ENCODE results near the gene DPEP2. TPM values are rescaled to one million over a fixed set of nuclear protein-coding genes. Genes with fewer than 3 reads are reported as not detected.

Gene DPEP2
- polyA plus RNA-seq, 3 donors, result 117 to 235 (median 124) TPM

DNA sequence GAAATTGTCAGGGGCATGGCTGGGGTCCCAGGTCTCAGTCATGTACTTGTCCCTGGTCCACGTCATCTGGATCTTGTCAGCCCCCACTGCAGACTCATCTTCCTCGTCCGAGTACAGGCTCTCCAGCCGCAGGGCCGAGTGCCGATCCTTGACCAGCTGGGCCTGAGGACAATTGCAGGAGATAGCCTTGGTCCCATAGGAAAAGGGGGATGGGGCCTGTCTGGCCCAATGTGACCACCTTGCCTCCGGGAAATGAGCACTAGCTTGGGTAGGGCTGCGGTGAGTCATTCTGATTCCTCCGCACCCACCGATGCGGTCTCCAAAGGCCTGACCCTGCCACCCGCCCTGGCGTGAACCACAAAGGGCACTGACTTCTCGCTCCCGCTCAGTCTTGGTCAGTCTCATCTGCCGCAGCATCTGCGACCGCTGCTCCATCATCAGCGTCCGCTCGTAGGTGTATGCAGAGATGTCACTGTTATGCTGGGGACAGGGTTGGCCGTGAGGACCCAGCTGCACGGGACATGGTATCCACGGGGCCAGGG lies 53.8 kb downstream of the DPEP2 start:
- H3K4me1 ChIP-seq (ENCODE audit: control insufficient read depth in 1 of 2, insufficient read depth in 2 of 2, low read length in 2 of 2), result peaks cover 0 to under 1% of the 10 kb centered on the region in 2 donors
- no peak for TF ChIP-seq CTCF (IDR thresholded peaks at IDR 0.05)
- Mint-ChIP-seq H3K36me3 (peaks cover 49 to 82% of the 10 kb centered on the region in 2 donors), H3K4me3 (no peak overlapping the region), H3K27me3 (ENCODE audit: low read depth in 3 of 3) (peaks cover 0 to 3% (median 2%) of the 10 kb centered on the region in 3 donors), H3K9me3 (no peaks in the 10 kb centered on the region), H3K27ac (no peak overlapping the region), H3K4me1 (no peaks in the 10 kb centered on the region)
- H3K79me2 ChIP-seq (ENCODE audit: insufficient read depth, low read length), result no peaks in the 10 kb centered on the region
- peaks cover 7% of the 10 kb centered on the region for H4K20me1 ChIP-seq (ENCODE audit: insufficient read depth, low read length)
- no peak for DNase-seq
- intact Hi-C loops (cut with micrococcal nuclease), result no loop called here
- H3K4me3 ChIP-seq (replicated peaks in 1 of 3; ENCODE audit: low read depth in 2 of 3, low read length in 3 of 3), result no peak overlapping the region
- peaks cover 77 to 78% of the 10 kb centered on the region in 2 donors for H3K36me3 ChIP-seq (replicated peaks in 1 of 2; ENCODE audit: control insufficient read depth in 1 of 2, insufficient read depth in 2 of 2, low read length in 2 of 2)
- H2AFZ ChIP-seq (ENCODE audit: insufficient read depth, low read depth, low read length, poor library complexity, severe bottlenecking), result no peak overlapping the region
- H3K27me3 ChIP-seq (ENCODE audit: control insufficient read depth in 2 of 2, insufficient read depth in 2 of 2, low read length in 2 of 2), result no peaks in the 10 kb centered on the region
- no peak overlapping the region for H3K9ac ChIP-seq (ENCODE audit: insufficient read depth, low read length, poor library complexity, severe bottlenecking)
- H3K9me3 ChIP-seq (replicated peaks in 1 of 2; ENCODE audit: control insufficient read depth in 1 of 2, insufficient read depth in 1 of 2, low read length in 2 of 2), result no peaks in the 10 kb centered on the region
- H3K4me2 ChIP-seq (replicated peaks; ENCODE audit: extremely low read depth, low read length, poor library complexity, severe bottlenecking), result no peak overlapping the region
- 91% methylated on average over 16 of the region's 24 CpGs for WGBS (ENCODE audit: insufficient coverage)
- H3K27ac ChIP-seq (ENCODE audit: low read depth in 1 of 2, low read length in 2 of 2), result no peak overlapping the region

DNA sequence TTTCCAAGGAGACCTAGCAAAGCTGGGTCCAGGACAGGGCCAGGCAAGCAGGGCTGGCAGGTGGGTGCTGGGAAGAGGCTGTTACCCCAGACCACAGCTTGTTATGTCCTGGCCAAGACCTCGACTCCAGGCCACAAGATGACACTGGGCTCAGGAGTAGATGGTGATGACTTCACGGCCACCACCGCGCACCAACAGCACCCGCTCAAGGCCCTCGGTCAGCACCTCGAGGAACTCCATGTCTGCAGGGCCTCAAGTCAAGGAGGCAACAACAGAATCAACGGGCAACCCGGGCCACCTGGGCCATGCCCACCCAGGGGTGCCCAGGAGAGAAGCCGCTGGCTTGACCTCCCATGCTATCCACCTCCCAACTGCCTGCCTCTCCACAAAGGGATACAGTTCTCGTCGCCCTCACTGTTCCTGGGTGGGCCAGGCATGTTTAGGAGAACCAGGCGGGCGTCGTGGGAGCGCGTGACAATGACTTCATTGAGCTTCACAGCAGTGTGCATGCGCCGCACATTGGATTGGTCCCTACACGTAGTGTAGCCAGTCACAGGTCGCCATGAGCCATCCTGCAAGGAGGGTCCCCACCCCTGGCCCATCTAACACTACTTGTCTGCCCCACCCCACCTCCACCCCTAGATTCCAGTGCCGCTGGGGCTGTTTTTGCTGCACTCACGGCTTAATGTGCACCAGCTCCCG lies 54.4 kb downstream of the DPEP2 start:
- Histone ChIP-seq H3K4me2 (replicated peaks; ENCODE audit: extremely low read depth, low read length, poor library complexity, severe bottlenecking) (no peak overlapping the region), H3K36me3 (replicated peaks in 1 of 2; ENCODE audit: control insufficient read depth in 1 of 2, insufficient read depth in 2 of 2, low read length in 2 of 2) (peaks cover 72 to 74% of the 10 kb centered on the region in 2 donors), H2AFZ (ENCODE audit: insufficient read depth, low read depth, low read length, poor library complexity, severe bottlenecking) (no peak overlapping the region), H3K4me1 (ENCODE audit: control insufficient read depth in 1 of 2, insufficient read depth in 2 of 2, low read length in 2 of 2) (peaks cover 6 to 7% of the 10 kb centered on the region in 2 donors), H3K9ac (ENCODE audit: insufficient read depth, low read length, poor library complexity, severe bottlenecking) (no peak overlapping the region), H3K27me3 (ENCODE audit: control insufficient read depth in 2 of 2, insufficient read depth in 2 of 2, low read length in 2 of 2) (no peaks in the 10 kb centered on the region), H3K9me3 (replicated peaks in 1 of 2; ENCODE audit: control insufficient read depth in 1 of 2, insufficient read depth in 1 of 2, low read length in 2 of 2) (no peaks in the 10 kb centered on the region), H3K4me3 (replicated peaks in 1 of 3; ENCODE audit: low read depth in 2 of 3, low read length in 3 of 3) (no peak overlapping the region), H3K79me2 (ENCODE audit: insufficient read depth, low read length) (no peaks in the 10 kb centered on the region), H3K27ac (ENCODE audit: low read depth in 1 of 2, low read length in 2 of 2) (no peak overlapping the region), H4K20me1 (ENCODE audit: insufficient read depth, low read length) (peaks cover 10% of the 10 kb centered on the region)
- 97% methylated on average over 21 of the region's 24 CpGs for WGBS (ENCODE audit: insufficient coverage)
- Mint-ChIP-seq H3K9me3 (no peaks in the 10 kb centered on the region), H3K36me3 (peaks cover 43 to 79% of the 10 kb centered on the region in 2 donors), H3K27ac (peak overlapping the region in 1 of 7 donors; percentile 14), H3K27me3 (ENCODE audit: low read depth in 3 of 3) (peaks cover 0 to 3% (median 2%) of the 10 kb centered on the region in 3 donors), H3K4me1 (peaks cover 6% of the 10 kb centered on the region), H3K4me3 (no peak overlapping the region)
- intact Hi-C loops (cut with micrococcal nuclease), result no loop called here
- TF ChIP-seq CTCF (IDR thresholded peaks at IDR 0.05), result no peak
- DNase-seq, result no peak
